HG03039 (cell line): Measurements from ENCODE around the gene ENTPD6.
"Not testable (repeated sequence)": the region's sequence is repeated elsewhere in the genome, so short reads cannot be mapped to it uniquely, and the experiment has no call there.

Experiments
- ATAC-seq: cut with Tn5 transposase; IDR thresholded peaks from one replicate; pipeline ENCODE4 v1.9.1; 2021; ENCODE audit warnings: mild to moderate bottlenecking, moderate library complexity; ENCODE audit not compliant: unreplicated experiment

The ENTPD6 gene

GRCh38 chr20:25240851-25241658, 45.5 kb downstream of the ENTPD6 start:
- not testable (repeated sequence) for ATAC-seq

- not testable (repeated sequence) for ATAC-seq
Measured at GRCh38 chr20:25241659-25241955, 46.1 kb downstream of the ENTPD6 start.

- ATAC-seq: no peak
Measured at GRCh38 chr20:25242231-25242630, 46.7 kb downstream of the ENTPD6 start.

GRCh38 chr20:25243416-25243979, 48.0 kb downstream of the ENTPD6 start:
- no peak for ATAC-seq

GRCh38 chr20:25244976-25245375, 49.5 kb downstream of the ENTPD6 start:
- ATAC-seq: no peak

- no peak for ATAC-seq
Measured at GRCh38 chr20:25245461-25245860, 49.9 kb downstream of the ENTPD6 start.

GRCh38 chr20:25246182-25246999, 50.9 kb downstream of the ENTPD6 start:
- no peak for ATAC-seq

GRCh38 chr20:25247000-25247517, 51.5 kb downstream of the ENTPD6 start:
- no peak for ATAC-seq

- peak; percentile 27 for ATAC-seq
Measured at GRCh38 chr20:25247518-25247955, 52.0 kb downstream of the ENTPD6 start.

- peak; percentile 60 for ATAC-seq
Measured at GRCh38 chr20:25247956-25248785, 52.7 kb downstream of the ENTPD6 start, which contains the start of gene PYGB. Gene PYGB (plus strand): TSS chr20:25248085. CDS start chr20:25248179, 94 bp downstream.

- no peak for ATAC-seq
Measured at GRCh38 chr20:25248786-25249172, 53.3 kb downstream of the ENTPD6 start.

GRCh38 chr20:25249198-25249931, 53.9 kb downstream of the ENTPD6 start:
- no peak for ATAC-seq

- ATAC-seq: no peak
Measured at GRCh38 chr20:25250508-25250907, 55.0 kb downstream of the ENTPD6 start.

- no peak for ATAC-seq
Measured at GRCh38 chr20:25251019-25251418, 55.5 kb downstream of the ENTPD6 start.

- no peak for ATAC-seq
Measured at GRCh38 chr20:25251558-25251957, 56.0 kb downstream of the ENTPD6 start.

- ATAC-seq: no peak
Measured at GRCh38 chr20:25252230-25252651, 56.7 kb downstream of the ENTPD6 start.

- ATAC-seq: no peak
Measured at GRCh38 chr20:25252686-25253421, 57.3 kb downstream of the ENTPD6 start.

GRCh38 chr20:25253606-25254275, 58.2 kb downstream of the ENTPD6 start:
- ATAC-seq: no peak

GRCh38 chr20:25254571-25254970, 59.1 kb downstream of the ENTPD6 start:
- no peak for ATAC-seq
